OCI-LY3 (cell line): ENCODE measurements around the gene NKAIN4.

ENCODE experiments used
- H2AFZ ChIP-seq: fragments of 200-600, 300-600 bp; shearing (Covaris generic); 2 replicates; pipeline ENCODE4 v1.6.0; 2014; ENCODE audit warnings: antibody characterized with exemption, low read depth, low read length
- H3K27ac ChIP-seq: fragments of 200-600, 300-600 bp; sonication (generic); 2 replicates; pipeline ENCODE4 v1.5.1; 2014; ENCODE audit warnings: mild to moderate bottlenecking, low read length, moderate library complexity, mixed read lengths
- H3K27me3 ChIP-seq: fragments of 200-600, 300-600 bp; sonication (generic); 2 replicates; pipeline ENCODE4 v1.6.1; 2014; ENCODE audit warnings: low read depth, low read length, mixed read lengths
- H3K36me3 ChIP-seq: fragments of 200-600, 300-600 bp; sonication (generic); replicated peaks from 2 replicates; pipeline ENCODE3; 2014; ENCODE audit warnings: low read depth, low read length, mixed read lengths
- H3K4me1 ChIP-seq: fragments of 300-600, 200-600 bp; sonication (generic); 2 replicates; pipeline ENCODE4 v1.6.1; 2014; ENCODE audit warnings: low read length, mixed read lengths
- H3K4me2 ChIP-seq: fragments of 200-600, 300-600 bp; sonication (generic); 2 replicates; pipeline ENCODE4 v1.6.1; 2014; ENCODE audit warnings: low read length, mixed read lengths
- H3K4me3 ChIP-seq: fragments of 300-600, 200-600 bp; sonication (generic); 2 replicates; pipeline ENCODE4 v1.5.1; 2014; ENCODE audit warnings: antibody characterized with exemption, mild to moderate bottlenecking, low read length, moderate library complexity
- H3K79me2 ChIP-seq: fragments of 300-600, 200-600 bp; shearing (Covaris generic); 2 replicates; pipeline ENCODE4 v1.6.1; 2014; ENCODE audit warnings: mild to moderate bottlenecking, low read length, mixed read lengths
- H3K9ac ChIP-seq: fragments of 300-600, 200-600 bp; shearing (Covaris generic); 2 replicates; pipeline ENCODE4 v1.6.0; 2014; ENCODE audit warnings: mild to moderate bottlenecking, low read length, moderate library complexity
- H3K9me3 ChIP-seq: fragments of 200-600, 300-600 bp; shearing (Covaris generic); 2 replicates; pipeline ENCODE4 v1.6.1; 2014; ENCODE audit warnings: low read length, mixed read lengths; ENCODE audit not compliant: insufficient read depth
- H4K20me1 ChIP-seq: fragments of 200-600, 300-600 bp; sonication (generic); 2 replicates; pipeline ENCODE4 v1.6.1; 2016; ENCODE audit warnings: low read length, mixed read lengths; ENCODE audit not compliant: insufficient read depth
- EZH2phosphoT487 ChIP-seq: fragments of 200-600 bp; shearing (Covaris generic); IDR thresholded peaks from 2 replicates; pipeline ENCODE4 v1.6.1; 2018; ENCODE audit warnings: antibody characterized with exemption, mixed run types, low read depth
- TF ChIP-seq, protein P1 (sequence below): fragments of 200-600, 300-600 bp; sonication (generic); IDR thresholded peaks from 2 replicates; pipeline ENCODE4 v1.5.1; 2014; ENCODE audit warnings: antibody characterized with exemption, low read length, low read depth

Gene NKAIN4

DNA sequence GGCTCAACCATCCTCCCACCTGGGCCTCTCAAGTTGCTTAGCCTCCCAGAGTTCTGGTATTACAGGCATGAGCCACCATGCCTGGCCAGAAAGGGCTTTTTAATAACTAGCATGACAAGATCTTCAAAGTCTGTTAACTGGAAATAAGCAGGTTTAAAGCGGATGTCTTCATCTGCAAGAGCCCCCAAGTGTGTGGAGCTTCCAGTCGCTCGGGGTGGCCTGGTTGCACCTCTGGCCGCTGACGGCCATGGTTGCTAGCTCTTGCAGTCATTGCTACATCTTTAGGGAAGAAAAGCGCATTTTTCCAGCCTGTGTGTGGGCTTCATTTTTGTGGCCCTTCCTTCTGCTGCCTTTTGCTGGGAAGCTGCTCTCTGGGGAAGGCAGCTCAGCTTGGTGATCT, 26.1 kb upstream of the NKAIN4 start:
- no peak overlapping the region for H3K4me2 ChIP-seq
- peaks cover 30% of the 10 kb centered on the region for H3K36me3 ChIP-seq
- H3K9ac ChIP-seq: no peak overlapping the region
- peaks cover 18% of the 10 kb centered on the region for H4K20me1 ChIP-seq
- H3K4me1 ChIP-seq: no peaks in the 10 kb centered on the region
- H3K27ac ChIP-seq: no peak overlapping the region
- no peaks in the 10 kb centered on the region for H3K9me3 ChIP-seq
- H3K4me3 ChIP-seq: no peak overlapping the region
- TF ChIP-seq, protein P1, sequence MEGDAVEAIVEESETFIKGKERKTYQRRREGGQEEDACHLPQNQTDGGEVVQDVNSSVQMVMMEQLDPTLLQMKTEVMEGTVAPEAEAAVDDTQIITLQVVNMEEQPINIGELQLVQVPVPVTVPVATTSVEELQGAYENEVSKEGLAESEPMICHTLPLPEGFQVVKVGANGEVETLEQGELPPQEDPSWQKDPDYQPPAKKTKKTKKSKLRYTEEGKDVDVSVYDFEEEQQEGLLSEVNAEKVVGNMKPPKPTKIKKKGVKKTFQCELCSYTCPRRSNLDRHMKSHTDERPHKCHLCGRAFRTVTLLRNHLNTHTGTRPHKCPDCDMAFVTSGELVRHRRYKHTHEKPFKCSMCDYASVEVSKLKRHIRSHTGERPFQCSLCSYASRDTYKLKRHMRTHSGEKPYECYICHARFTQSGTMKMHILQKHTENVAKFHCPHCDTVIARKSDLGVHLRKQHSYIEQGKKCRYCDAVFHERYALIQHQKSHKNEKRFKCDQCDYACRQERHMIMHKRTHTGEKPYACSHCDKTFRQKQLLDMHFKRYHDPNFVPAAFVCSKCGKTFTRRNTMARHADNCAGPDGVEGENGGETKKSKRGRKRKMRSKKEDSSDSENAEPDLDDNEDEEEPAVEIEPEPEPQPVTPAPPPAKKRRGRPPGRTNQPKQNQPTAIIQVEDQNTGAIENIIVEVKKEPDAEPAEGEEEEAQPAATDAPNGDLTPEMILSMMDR: no peak
- no peak for TF ChIP-seq EZH2phosphoT487
- no peak overlapping the region for H2AFZ ChIP-seq
- H3K27me3 ChIP-seq: no peaks in the 10 kb centered on the region
- H3K79me2 ChIP-seq: peaks cover 23% of the 10 kb centered on the region

DNA sequence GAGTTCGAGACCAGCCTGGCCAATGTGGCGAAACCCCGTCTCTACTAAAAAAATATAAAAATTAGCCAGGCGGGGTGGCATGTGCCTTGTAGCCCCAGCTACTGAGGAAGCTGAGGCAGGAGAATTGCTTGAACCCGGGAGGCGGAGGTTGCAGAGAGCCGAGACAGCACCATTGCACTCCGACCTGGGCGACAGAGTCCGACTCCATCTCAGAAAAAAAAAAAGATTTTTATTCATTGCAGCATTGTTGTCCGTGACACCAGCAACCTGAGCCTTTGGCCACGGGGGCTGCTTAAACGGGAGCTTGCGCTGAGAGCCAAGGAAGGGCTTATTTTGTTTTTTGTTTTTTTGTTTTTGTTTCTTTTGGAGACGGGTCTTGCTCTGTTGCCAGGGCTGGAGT, 25.7 kb upstream of the NKAIN4 start:
- Histone ChIP-seq H3K9ac (no peak overlapping the region), H3K9me3 (no peaks in the 10 kb centered on the region), H3K79me2 (peaks cover 28% of the 10 kb centered on the region), H3K4me1 (no peaks in the 10 kb centered on the region), H3K36me3 (peaks cover 30% of the 10 kb centered on the region), H4K20me1 (peaks cover 22% of the 10 kb centered on the region), H3K4me3 (no peak overlapping the region), H3K27ac (no peak overlapping the region), H3K4me2 (no peak overlapping the region), H2AFZ (no peak overlapping the region), H3K27me3 (no peaks in the 10 kb centered on the region)
- no peak for TF ChIP-seq EZH2phosphoT487
- TF ChIP-seq, protein P1: no peak

DNA sequence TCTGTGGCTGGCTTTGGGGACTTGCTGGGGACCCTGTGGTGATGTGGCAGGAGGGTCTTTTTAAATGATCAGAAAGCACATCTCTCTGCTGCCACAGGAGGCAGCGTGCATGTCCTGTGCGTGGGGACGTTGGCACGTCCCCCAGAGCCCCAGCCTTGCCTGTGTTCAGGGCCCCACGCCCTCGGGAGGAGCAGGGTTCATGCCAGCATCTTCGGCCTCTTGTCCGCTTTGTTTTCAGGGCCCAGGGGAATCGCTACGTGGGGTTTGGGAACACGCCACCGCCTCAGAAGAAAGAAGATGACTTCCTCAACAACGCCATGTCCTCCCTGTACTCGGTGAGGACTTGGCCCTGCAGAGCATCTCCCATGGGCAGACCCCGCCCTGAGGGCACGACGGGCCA, 24.4 kb upstream of the NKAIN4 start:
- H4K20me1 ChIP-seq: peaks cover 33% of the 10 kb centered on the region
- H3K9ac ChIP-seq: no peak overlapping the region
- no peak overlapping the region for H3K27ac ChIP-seq
- H3K9me3 ChIP-seq: no peaks in the 10 kb centered on the region
- H3K79me2 ChIP-seq: peaks cover 40% of the 10 kb centered on the region
- H3K4me3 ChIP-seq: no peak overlapping the region
- no peaks in the 10 kb centered on the region for H3K27me3 ChIP-seq
- H3K4me1 ChIP-seq: peaks cover 9% of the 10 kb centered on the region
- H3K36me3 ChIP-seq: peaks cover 30% of the 10 kb centered on the region
- no peak overlapping the region for H2AFZ ChIP-seq
- no peak overlapping the region for H3K4me2 ChIP-seq
- TF ChIP-seq, protein P1: no peak
- no peak for TF ChIP-seq EZH2phosphoT487

DNA sequence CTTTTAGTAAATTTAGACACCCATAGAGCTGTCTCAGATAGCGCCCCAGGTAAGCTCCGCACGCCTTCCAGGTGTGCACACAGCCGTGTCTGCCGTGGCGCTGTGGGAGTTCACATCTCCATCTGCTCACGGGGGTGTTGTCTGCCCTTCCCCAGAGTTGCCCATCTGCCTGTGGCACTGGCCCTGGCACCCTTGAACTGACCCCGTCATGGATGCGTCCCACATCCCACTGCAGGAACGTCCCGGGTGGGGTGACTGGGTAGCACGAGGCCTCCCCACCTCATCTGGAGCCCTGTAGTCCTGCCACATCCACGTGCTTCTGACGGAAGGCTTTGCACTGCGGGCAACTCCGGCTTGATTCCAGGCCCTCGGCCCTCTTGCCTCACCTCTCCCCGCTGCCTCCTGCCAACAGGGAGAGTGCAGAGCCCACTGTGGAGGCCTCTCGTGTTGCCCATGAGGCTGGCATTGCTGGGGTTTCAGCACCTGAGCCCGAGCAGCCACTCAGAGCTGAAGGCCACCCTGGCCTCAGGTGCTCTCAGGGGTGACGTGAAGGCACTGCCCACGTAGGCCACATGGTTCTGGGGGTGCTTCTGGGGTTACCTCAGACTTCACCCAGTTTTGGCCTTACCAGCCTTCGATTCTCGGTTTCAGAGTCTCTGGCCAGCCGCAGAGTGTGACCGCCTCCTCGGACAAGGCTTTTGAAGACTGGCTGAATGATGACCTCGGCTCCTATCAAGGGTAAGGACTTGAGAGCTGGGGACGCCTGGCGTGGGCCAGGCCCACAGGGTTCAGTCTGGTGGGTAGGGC, 23.4 kb upstream of the NKAIN4 start:
- H3K27me3 ChIP-seq: no peaks in the 10 kb centered on the region
- H3K4me2 ChIP-seq: no peak overlapping the region
- peaks cover 9% of the 10 kb centered on the region for H3K4me1 ChIP-seq
- no peak overlapping the region for H2AFZ ChIP-seq
- no peak overlapping the region for H3K4me3 ChIP-seq
- H3K79me2 ChIP-seq: peaks cover 50% of the 10 kb centered on the region
- no peak overlapping the region for H3K9ac ChIP-seq
- no peaks in the 10 kb centered on the region for H3K9me3 ChIP-seq
- peaks cover 30% of the 10 kb centered on the region for H3K36me3 ChIP-seq
- no peak overlapping the region for H3K27ac ChIP-seq
- TF ChIP-seq, protein P1: no peak
- no peak for TF ChIP-seq EZH2phosphoT487
- H4K20me1 ChIP-seq: peaks cover 33% of the 10 kb centered on the region
